Muscle layer of colon (tissue), 2 donors: ENCODE results near the gene MRTFB.

ENCODE experiments used
- H3K27ac ChIP-seq: one replicate; pipeline ENCODE4 v1.7.0; 2013; ENCODE audit warnings: low read depth, mild to moderate bottlenecking, low read length, moderate library complexity
- H3K27me3 ChIP-seq, 2 donors: one replicate each; pipeline ENCODE4 v1.7.0; 2013; ENCODE audit warnings: low read length in 2 of 2, mild to moderate bottlenecking in 2 of 2; ENCODE audit not compliant: insufficient read depth in 2 of 2, control insufficient read depth in 1 of 2
- H3K36me3 ChIP-seq: one replicate; pipeline ENCODE4 v1.7.0; 2013; ENCODE audit warnings: mild to moderate bottlenecking, low read length; ENCODE audit not compliant: insufficient read depth
- H3K4me1 ChIP-seq: one replicate; pipeline ENCODE4 v1.7.0; 2013; ENCODE audit warnings: mild to moderate bottlenecking, low read length; ENCODE audit not compliant: insufficient read depth
- H3K4me3 ChIP-seq, 2 donors: one replicate each; pipeline ENCODE4 v1.7.0; 2013; ENCODE audit warnings: low read length in 2 of 2, low read depth in 1 of 2, mild to moderate bottlenecking in 1 of 2, moderate library complexity in 1 of 2
- H3K9ac ChIP-seq: one replicate; pipeline ENCODE4 v1.7.0; 2013; ENCODE audit warnings: low read length
- H3K9me3 ChIP-seq: one replicate; pipeline ENCODE4 v1.7.0; 2013; ENCODE audit warnings: mild to moderate bottlenecking, low read length
- donor health status: abdominal sarcoma.
- donor health status: Adenocarcinoma of cecum.

MRTFB gene

GRCh38 chr16:14284930-14285512 is 213.9 kb downstream of the MRTFB start:
- Histone ChIP-seq H3K4me1 (peaks cover 9% of the 10 kb centered on the region), H3K9me3 (no peaks in the 10 kb centered on the region), H3K4me3 (peak overlapping the region; percentile 90 to 97), H3K36me3 (no peaks in the 10 kb centered on the region), H3K27me3 (no peaks in the 10 kb centered on the region), H3K27ac (peak overlapping the region; percentile 88), H3K9ac (peak overlapping the region; percentile 27)

GRCh38 chr16:14285513-14286367 is 214.6 kb downstream of the MRTFB start:
- no peaks in the 10 kb centered on the region for H3K9me3 ChIP-seq
- H3K27ac ChIP-seq, result peak overlapping the region; percentile 88
- no peaks in the 10 kb centered on the region for H3K36me3 ChIP-seq
- peaks cover 9% of the 10 kb centered on the region for H3K4me1 ChIP-seq
- peak overlapping the region; percentile 90 to 97 for H3K4me3 ChIP-seq
- no peaks in the 10 kb centered on the region for H3K27me3 ChIP-seq
- peak overlapping the region; percentile 27 for H3K9ac ChIP-seq

- peak overlapping the region; percentile 27 for H3K9ac ChIP-seq
- no peaks in the 10 kb centered on the region for H3K27me3 ChIP-seq
- H3K4me3 ChIP-seq, result peak overlapping the region; percentile 90 to 97
- H3K4me1 ChIP-seq, result peaks cover 13% of the 10 kb centered on the region
- no peaks in the 10 kb centered on the region for H3K9me3 ChIP-seq
- H3K27ac ChIP-seq, result peak overlapping the region; percentile 88
- H3K36me3 ChIP-seq, result no peaks in the 10 kb centered on the region
Observed at GRCh38 chr16:14286368-14287230, 215.5 kb downstream of the MRTFB start.

GRCh38 chr16:14289692-14290340 is 218.7 kb downstream of the MRTFB start:
- Histone ChIP-seq H3K9ac (no peak overlapping the region), H3K27ac (no peak overlapping the region), H3K9me3 (no peaks in the 10 kb centered on the region), H3K4me3 (no peak overlapping the region), H3K36me3 (no peaks in the 10 kb centered on the region), H3K27me3 (no peaks in the 10 kb centered on the region), H3K4me1 (peaks cover 16% of the 10 kb centered on the region)

GRCh38 chr16:14291286-14291685 is 220.2 kb downstream of the MRTFB start:
- H3K27me3 ChIP-seq, result no peaks in the 10 kb centered on the region
- peaks cover 12% of the 10 kb centered on the region for H3K4me1 ChIP-seq
- no peak overlapping the region for H3K9ac ChIP-seq
- H3K9me3 ChIP-seq, result no peaks in the 10 kb centered on the region
- no peak overlapping the region for H3K4me3 ChIP-seq
- H3K36me3 ChIP-seq, result no peaks in the 10 kb centered on the region
- H3K27ac ChIP-seq, result no peak overlapping the region

- Histone ChIP-seq H3K27ac (no peak overlapping the region), H3K9ac (no peak overlapping the region), H3K9me3 (no peaks in the 10 kb centered on the region), H3K4me1 (peaks cover 6% of the 10 kb centered on the region), H3K27me3 (no peaks in the 10 kb centered on the region), H3K36me3 (no peaks in the 10 kb centered on the region), H3K4me3 (no peak overlapping the region)
Observed at GRCh38 chr16:14292051-14292825, 221.1 kb downstream of the MRTFB start.

GRCh38 chr16:14296663-14297062 is 225.5 kb downstream of the MRTFB start:
- Histone ChIP-seq H3K27ac (no peak overlapping the region), H3K4me3 (no peak overlapping the region), H3K9ac (no peak overlapping the region), H3K27me3 (no peaks in the 10 kb centered on the region), H3K36me3 (no peaks in the 10 kb centered on the region), H3K9me3 (no peaks in the 10 kb centered on the region), H3K4me1 (peaks cover 8% of the 10 kb centered on the region)

- Histone ChIP-seq H3K9ac (no peak overlapping the region), H3K36me3 (no peaks in the 10 kb centered on the region), H3K4me3 (no peak overlapping the region), H3K27ac (no peak overlapping the region), H3K4me1 (peaks cover 6% of the 10 kb centered on the region), H3K9me3 (no peaks in the 10 kb centered on the region), H3K27me3 (no peaks in the 10 kb centered on the region)
Observed at GRCh38 chr16:14298374-14299122, 227.4 kb downstream of the MRTFB start.

GRCh38 chr16:14300705-14301168 is 229.6 kb downstream of the MRTFB start:
- H3K27ac ChIP-seq, result peak overlapping the region; percentile 95
- no peaks in the 10 kb centered on the region for H3K9me3 ChIP-seq
- H3K36me3 ChIP-seq, result no peaks in the 10 kb centered on the region
- peak overlapping the region; percentile 61 for H3K9ac ChIP-seq
- H3K4me1 ChIP-seq, result peaks cover 17% of the 10 kb centered on the region
- H3K4me3 ChIP-seq, result peak overlapping the region in 1 of 2 donors; percentile 60
- no peaks in the 10 kb centered on the region for H3K27me3 ChIP-seq
